Stimulated activated effector memory CD8-positive, alpha-beta T cell treated with anti-CD3 and anti-CD28 coated beads, Interleukin-12 subunit alpha, Interleukin-12 subunit beta, amount 100 ng/mL, for 72 hours (primary cell): ENCODE results near the gene RAB30.
"Not testable (repeated sequence)": the region's sequence is repeated elsewhere in the genome, so short reads cannot be mapped to it uniquely, and the experiment has no call there.

ENCODE experiments used
- ATAC-seq: fragments of 150-1000 bp; cut with Tn5 transposase; 2 replicates; pipeline ENCODE4 v1.10.0; 2021
- DNase-seq, 2 donors: peaks; one replicate each; pipeline ENCODE4 v3.0.0; 2021 to 2022; ENCODE audit warnings: low spot score in 2 of 2
- H3K27ac Mint-ChIP-seq: one replicate; pipeline ENCODE4 v1.8.0; 2022; ENCODE audit warnings: mild to moderate bottlenecking, mixed read lengths
- H3K36me3 Mint-ChIP-seq: one replicate; pipeline ENCODE4 v1.8.0; 2022; ENCODE audit warnings: mild to moderate bottlenecking, mixed read lengths
- H3K4me1 Mint-ChIP-seq: one replicate; pipeline ENCODE4 v1.8.0; 2022; ENCODE audit warnings: mixed read lengths
- H3K4me3 Mint-ChIP-seq: one replicate; pipeline ENCODE4 v1.8.0; 2022; ENCODE audit warnings: mild to moderate bottlenecking, mixed read lengths
- H3K9me3 Mint-ChIP-seq: one replicate; pipeline ENCODE4 v1.8.0; 2022; ENCODE audit warnings: mixed read lengths

The RAB30 gene

DNA sequence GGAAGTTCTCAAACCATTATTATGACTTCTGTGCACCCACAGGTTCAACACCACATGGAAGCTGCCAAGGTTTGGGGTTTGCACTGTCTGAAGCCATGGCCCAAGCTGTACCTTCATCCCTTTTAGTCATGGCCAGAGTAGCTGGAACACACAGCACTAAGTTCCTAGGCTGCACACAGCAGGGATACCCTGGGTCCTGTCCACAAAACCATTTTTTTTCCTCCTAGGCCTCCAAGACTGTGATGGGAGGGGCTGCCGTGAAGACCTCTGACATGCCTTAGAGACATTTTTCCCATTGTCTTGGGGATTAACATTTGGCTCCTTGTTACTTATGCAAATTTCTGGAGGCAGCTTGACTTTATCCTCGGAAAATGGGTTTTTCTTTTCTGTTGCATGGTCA lies 127.5 kb downstream of the RAB30 start:
- no peaks in the 10 kb centered on the region for H3K9me3 Mint-ChIP-seq
- H3K27ac Mint-ChIP-seq = no peak overlapping the region
- no peak overlapping the region for H3K4me3 Mint-ChIP-seq
- DNase-seq (no peak), ATAC-seq (no peak)
- no peaks in the 10 kb centered on the region for H3K36me3 Mint-ChIP-seq
- no peaks in the 10 kb centered on the region for H3K4me1 Mint-ChIP-seq

DNA sequence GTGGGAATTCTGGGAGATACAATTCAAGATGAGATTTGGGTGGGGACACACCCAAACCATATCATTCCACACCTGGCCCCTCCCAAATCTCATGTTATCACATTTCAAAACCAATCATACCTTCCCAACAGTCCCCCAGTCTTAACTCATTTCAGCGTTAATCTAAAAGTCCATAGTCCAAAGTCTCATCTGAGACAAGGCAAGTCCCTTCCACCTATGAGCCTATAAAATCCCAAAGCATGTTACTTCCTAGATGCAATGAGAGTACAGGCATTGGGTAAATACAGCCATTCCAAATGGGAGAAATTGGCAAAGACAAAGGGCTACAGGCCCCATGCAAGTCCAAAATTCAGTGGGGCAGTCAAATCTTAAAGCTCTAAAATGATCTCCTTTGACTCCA lies 128.3 kb downstream of the RAB30 start:
- not testable (repeated sequence) for H3K36me3 Mint-ChIP-seq, H3K27ac Mint-ChIP-seq, H3K4me1 Mint-ChIP-seq, ATAC-seq, H3K4me3 Mint-ChIP-seq, H3K9me3 Mint-ChIP-seq, DNase-seq

DNA sequence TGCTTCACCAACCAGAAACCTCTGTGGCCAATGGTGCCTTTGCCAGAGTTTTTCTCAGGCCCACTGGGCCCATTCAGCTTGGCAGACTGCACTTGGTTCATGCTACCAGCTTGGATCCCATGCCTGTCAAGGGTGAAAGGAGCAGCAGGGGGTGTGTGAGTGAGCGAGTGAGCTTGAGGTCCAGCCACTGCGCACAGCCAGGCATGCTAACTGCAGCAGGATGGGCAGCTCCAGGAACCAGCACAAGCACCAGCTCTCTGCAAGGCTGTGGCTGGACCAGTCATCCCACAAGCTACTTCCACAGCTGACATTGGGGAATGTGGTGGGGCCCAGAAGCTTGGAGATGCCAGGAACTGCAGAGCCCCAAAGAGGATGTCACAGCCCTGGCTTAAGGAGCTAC lies 129.3 kb downstream of the RAB30 start:
- Mint-ChIP-seq H3K4me3 (no peak overlapping the region), H3K27ac (no peak overlapping the region), H3K9me3 (no peaks in the 10 kb centered on the region)

DNA sequence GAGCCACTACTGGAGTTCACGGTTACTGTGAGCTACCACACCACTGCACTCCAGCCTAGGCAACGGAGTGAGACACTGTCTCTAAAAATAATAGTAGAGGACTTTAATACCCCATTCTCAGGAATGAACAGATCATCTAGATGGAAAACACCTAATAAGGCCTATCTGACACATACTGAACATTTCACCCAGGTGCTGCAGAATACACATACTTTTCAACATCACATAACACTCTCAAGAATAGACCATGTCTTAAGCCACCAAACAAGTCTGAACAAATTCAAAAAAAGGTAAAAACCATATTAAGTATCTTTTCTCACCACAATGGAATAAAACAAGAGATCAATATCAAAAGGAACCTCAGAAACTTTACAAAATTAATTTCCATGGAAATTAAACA lies 132.2 kb downstream of the RAB30 start:
- no peak for DNase-seq
- H3K4me3 Mint-ChIP-seq = no peak overlapping the region
- ATAC-seq = no peak
- no peaks in the 10 kb centered on the region for H3K36me3 Mint-ChIP-seq
- no peaks in the 10 kb centered on the region for H3K9me3 Mint-ChIP-seq
- no peak overlapping the region for H3K27ac Mint-ChIP-seq
- no peaks in the 10 kb centered on the region for H3K4me1 Mint-ChIP-seq

More for the DNA sequence above, 129.3 kb downstream of the RAB30 start:
- no peaks in the 10 kb centered on the region for H3K4me1 Mint-ChIP-seq
- DNase-seq (no peak), ATAC-seq (no peak)
- no peaks in the 10 kb centered on the region for H3K36me3 Mint-ChIP-seq

DNA sequence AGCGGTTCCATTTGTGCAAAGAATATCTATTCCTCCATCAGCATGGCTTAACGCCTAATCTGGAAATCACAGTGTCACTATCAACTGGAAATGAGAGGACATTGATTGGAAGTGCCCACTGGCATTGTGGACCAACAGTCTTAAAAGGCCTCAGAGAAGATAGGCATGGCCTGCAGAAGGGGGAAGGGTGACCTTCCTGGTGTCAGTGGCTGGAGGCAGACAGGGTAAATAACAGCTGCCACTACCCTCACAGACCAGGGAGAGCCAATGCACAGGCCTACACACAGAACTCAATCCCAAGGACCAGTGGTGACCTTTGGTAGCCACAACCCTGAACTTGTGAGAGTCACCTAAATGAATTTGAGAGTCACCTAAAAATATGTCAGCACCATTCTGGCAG lies 134.1 kb downstream of the RAB30 start:
- ATAC-seq (no peak), DNase-seq (no peak)
- Mint-ChIP-seq H3K27ac (no peak overlapping the region), H3K4me1 (no peaks in the 10 kb centered on the region), H3K4me3 (no peak overlapping the region), H3K9me3 (no peaks in the 10 kb centered on the region), H3K36me3 (no peaks in the 10 kb centered on the region)

DNA sequence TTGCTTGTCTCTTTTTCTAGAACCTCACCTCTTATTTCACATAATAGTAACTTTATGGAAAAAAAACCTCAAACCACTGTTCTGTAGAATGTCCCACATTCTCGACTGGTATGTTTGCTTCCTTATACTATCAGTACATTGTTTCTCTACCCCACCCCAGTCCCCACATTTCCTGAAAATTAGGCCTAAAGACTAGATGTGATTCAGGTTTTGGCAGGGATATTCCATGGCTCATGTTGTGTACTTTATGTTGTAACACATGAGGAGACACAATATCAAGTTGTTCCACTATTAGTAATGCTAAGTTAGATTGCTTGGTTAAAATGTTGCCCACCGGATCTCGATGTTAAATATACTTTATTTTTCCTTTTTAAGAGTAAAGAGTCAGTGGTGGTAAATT lies 135.4 kb downstream of the RAB30 start:
- Mint-ChIP-seq H3K4me3 (no peak overlapping the region), H3K4me1 (no peaks in the 10 kb centered on the region), H3K27ac (no peak overlapping the region), H3K9me3 (no peaks in the 10 kb centered on the region), H3K36me3 (no peaks in the 10 kb centered on the region)
- no peak for ATAC-seq
- DNase-seq = no peak

DNA sequence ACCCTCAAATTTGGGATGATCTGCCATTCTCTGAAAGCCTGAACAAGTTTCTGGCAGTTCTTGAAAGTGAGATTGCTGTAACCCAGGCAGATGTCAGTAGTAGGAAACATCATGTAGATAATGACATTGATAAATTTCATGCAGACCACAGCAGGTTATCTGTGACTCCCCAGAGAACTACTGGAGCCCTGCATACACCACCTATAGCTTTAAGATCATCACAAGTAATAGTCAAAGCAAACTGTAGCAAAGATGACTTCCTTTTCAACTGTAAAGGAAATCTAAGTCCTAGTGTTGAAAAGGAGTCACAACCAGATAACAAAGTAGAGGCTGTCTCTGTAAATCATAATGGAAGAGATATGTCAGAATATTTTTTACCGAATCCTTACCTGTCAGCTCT lies 139.1 kb downstream of the RAB30 start:
- no peak overlapping the region for H3K27ac Mint-ChIP-seq
- H3K4me3 Mint-ChIP-seq = no peak overlapping the region
- no peaks in the 10 kb centered on the region for H3K4me1 Mint-ChIP-seq
- no peaks in the 10 kb centered on the region for H3K36me3 Mint-ChIP-seq
- DNase-seq = no peak
- H3K9me3 Mint-ChIP-seq = no peaks in the 10 kb centered on the region
- ATAC-seq = no peak

DNA sequence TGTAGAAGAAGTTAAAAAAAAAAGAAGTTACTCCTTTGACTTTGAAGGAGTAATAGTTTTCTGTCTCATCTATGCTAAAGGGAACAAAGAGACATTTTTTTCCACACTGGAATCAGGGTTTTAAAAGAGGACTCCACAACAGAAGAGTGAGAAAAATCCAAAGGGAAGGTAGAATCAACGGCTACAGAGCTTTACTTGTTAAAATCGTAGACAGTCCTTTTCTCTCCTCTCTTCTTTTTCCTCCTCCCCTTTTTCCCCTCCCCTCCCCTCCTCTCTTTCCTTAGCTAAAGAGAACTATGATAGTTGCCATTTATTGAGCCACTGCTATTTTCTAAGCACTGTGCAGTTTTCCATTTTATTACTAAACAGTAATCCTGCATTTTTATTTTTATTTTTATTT lies 141.0 kb downstream of the RAB30 start:
- H3K4me3 Mint-ChIP-seq = no peak overlapping the region
- H3K4me1 Mint-ChIP-seq = no peaks in the 10 kb centered on the region
- no peak overlapping the region for H3K27ac Mint-ChIP-seq

DNA sequence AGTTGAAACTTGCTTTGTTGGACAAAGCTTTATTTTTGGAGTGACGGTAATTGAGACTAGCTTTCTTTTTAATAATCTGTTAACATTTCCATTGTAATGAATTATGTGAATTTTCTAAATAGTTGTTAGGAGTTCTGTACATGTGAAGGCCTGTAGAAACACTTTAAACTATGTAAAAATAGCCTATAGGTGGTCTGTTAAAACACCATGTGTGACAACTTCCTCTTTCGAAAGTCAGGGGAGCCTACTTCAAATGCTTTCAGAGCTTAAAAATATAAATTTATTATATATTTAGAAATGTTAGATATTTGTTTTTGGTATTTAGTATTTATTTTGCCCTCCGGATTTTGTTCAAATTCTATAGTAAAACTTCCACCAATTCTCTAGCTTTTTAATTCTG lies 141.5 kb downstream of the RAB30 start:
- ATAC-seq = no peak
- H3K4me3 Mint-ChIP-seq = no peak overlapping the region
- no peak overlapping the region for H3K27ac Mint-ChIP-seq
- DNase-seq = no peak
- H3K4me1 Mint-ChIP-seq = no peaks in the 10 kb centered on the region
- no peaks in the 10 kb centered on the region for H3K9me3 Mint-ChIP-seq
- no peaks in the 10 kb centered on the region for H3K36me3 Mint-ChIP-seq

More for the DNA sequence above, 141.0 kb downstream of the RAB30 start:
- no peaks in the 10 kb centered on the region for H3K9me3 Mint-ChIP-seq
- ATAC-seq = no peak
- no peak for DNase-seq
- H3K36me3 Mint-ChIP-seq = no peaks in the 10 kb centered on the region

DNA sequence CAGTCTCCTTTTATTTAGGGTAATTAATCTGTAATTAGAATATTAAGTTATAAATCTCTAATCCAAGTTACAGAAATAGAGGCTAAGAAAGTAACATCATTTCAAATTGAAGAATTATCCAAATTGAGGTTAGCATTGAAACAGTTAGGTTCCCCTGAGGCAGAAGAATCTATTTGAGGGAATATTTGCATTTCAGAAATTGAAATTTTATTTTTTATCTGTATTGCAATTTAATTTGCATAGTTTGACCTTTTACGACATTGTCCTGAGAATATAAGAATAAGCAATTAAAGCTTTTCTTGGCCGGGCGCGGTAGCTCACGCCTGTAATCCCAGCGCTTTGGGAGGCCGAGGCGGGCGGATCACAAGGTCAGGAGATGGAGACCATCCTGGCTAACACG lies 142.6 kb downstream of the RAB30 start:
- no peak for DNase-seq
- H3K36me3 Mint-ChIP-seq = no peaks in the 10 kb centered on the region
- ATAC-seq = no peak
- no peak overlapping the region for H3K27ac Mint-ChIP-seq
- H3K4me3 Mint-ChIP-seq = no peak overlapping the region
- H3K9me3 Mint-ChIP-seq = no peaks in the 10 kb centered on the region
- no peaks in the 10 kb centered on the region for H3K4me1 Mint-ChIP-seq

DNA sequence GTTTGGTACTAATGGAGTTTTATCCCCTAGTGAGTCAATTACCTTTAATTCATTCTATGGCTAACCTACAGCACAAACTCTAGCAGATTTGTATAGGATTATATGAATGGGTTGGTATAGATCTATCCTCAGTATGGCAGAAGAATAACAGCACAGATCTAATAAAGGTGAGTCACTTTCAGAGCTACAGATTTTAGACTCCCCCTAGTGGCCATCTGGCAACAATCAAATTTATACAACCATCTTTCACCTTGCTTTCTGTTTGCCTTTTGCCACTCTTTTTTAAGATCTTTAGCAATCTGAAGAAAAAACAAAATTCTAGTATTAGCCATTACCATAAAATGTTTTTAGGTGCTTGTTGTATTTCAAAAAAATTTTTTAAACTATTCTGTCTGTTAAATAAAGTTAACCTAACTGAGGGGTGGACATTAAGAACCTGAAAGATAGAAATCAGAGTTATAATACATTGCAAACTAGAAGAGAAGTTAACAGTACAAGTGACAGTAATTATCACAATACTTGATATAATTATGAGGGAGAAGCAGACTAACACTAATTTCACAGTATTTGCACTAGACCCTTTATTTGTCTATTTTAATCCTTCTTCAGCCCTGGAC lies 144.3 kb downstream of the RAB30 start:
- ATAC-seq (peak; percentile 78), DNase-seq (no peak)
- Mint-ChIP-seq H3K4me3 (no peak overlapping the region), H3K27ac (no peak overlapping the region), H3K9me3 (no peaks in the 10 kb centered on the region), H3K36me3 (no peaks in the 10 kb centered on the region), H3K4me1 (peaks cover 3% of the 10 kb centered on the region)

DNA sequence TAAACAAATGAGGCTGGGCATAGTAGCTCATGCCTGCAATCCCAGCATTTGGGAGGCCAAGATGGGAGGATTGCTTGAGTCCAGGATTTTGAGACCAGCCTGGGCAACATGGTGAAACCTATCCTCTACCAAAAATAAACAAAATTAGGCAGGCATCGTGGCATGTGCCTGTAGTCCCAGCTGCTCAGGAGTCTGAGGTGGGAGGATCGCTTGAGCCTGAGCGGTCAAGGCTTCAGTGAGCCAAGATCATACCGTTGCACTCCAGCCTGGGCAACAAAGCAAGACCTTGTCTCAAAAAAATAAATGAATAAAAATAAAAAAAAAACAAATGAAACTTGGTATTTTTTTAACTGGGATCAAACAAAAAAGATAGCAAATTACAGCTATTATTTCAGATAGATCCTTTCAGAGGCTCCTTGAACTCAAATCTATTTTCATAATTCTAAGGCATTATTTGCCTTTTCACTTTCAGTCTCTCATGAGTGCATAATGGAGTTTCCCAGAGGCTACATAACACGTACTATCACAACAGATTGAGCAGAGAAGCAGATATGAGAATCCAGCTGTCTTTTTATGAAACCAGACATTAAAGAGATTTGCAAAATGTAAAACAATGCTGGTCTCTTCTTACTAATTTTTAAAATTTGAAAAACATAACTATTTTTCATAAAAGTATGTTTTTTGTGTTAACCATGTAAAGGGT lies 147.0 kb downstream of the RAB30 start:
- H3K27ac Mint-ChIP-seq = no peak overlapping the region
- no peak overlapping the region for H3K4me3 Mint-ChIP-seq
- peaks cover 26% of the 10 kb centered on the region for H3K4me1 Mint-ChIP-seq
- no peaks in the 10 kb centered on the region for H3K9me3 Mint-ChIP-seq
- peaks cover 7% of the 10 kb centered on the region for H3K36me3 Mint-ChIP-seq
- no peak for DNase-seq
- no peak for ATAC-seq
